HUES64 (cell line): ENCODE data around the gene JAG2.

Experiments used
- H3K27ac ChIP-seq: 2 replicates; pipeline ENCODE4 v1.7.0; 2013; ENCODE audit warnings: low read depth, low read length, inconsistent platforms
- H3K27me3 ChIP-seq: 2 replicates; pipeline ENCODE4 v1.6.1; 2013; ENCODE audit warnings: mild to moderate bottlenecking, low read length; ENCODE audit not compliant: insufficient read depth
- H3K36me3 ChIP-seq: 2 replicates; pipeline ENCODE4 v1.6.1; 2013; ENCODE audit warnings: mild to moderate bottlenecking, low read length; ENCODE audit not compliant: insufficient read depth
- H3K4me1 ChIP-seq: 2 replicates; pipeline ENCODE4 v1.6.1; 2013; ENCODE audit warnings: mild to moderate bottlenecking, low read length, moderate library complexity; ENCODE audit not compliant: insufficient read depth
- H3K4me3 ChIP-seq: 2 replicates; pipeline ENCODE4 v1.5.1; 2013; ENCODE audit warnings: mild to moderate bottlenecking, low read length, moderate library complexity
- H3K9ac ChIP-seq: 2 replicates; pipeline ENCODE4 v1.6.1; 2013; ENCODE audit warnings: mild to moderate bottlenecking, low read depth, low read length
- H3K9me3 ChIP-seq: 2 replicates; pipeline ENCODE4 v1.6.1; 2013; ENCODE audit warnings: low read depth, low read length; ENCODE audit not compliant: insufficient read depth
- WGBS: fragments of 150-250, 120-280 bp; methylation state at CpG from one replicate; pipeline ENCODE4 v1.1.7; 2013; ENCODE audit warnings: missing lambda C conversion rate; 5-methylcytosine and 5-hydroxymethylcytosine counted together

The JAG2 gene

DNA sequence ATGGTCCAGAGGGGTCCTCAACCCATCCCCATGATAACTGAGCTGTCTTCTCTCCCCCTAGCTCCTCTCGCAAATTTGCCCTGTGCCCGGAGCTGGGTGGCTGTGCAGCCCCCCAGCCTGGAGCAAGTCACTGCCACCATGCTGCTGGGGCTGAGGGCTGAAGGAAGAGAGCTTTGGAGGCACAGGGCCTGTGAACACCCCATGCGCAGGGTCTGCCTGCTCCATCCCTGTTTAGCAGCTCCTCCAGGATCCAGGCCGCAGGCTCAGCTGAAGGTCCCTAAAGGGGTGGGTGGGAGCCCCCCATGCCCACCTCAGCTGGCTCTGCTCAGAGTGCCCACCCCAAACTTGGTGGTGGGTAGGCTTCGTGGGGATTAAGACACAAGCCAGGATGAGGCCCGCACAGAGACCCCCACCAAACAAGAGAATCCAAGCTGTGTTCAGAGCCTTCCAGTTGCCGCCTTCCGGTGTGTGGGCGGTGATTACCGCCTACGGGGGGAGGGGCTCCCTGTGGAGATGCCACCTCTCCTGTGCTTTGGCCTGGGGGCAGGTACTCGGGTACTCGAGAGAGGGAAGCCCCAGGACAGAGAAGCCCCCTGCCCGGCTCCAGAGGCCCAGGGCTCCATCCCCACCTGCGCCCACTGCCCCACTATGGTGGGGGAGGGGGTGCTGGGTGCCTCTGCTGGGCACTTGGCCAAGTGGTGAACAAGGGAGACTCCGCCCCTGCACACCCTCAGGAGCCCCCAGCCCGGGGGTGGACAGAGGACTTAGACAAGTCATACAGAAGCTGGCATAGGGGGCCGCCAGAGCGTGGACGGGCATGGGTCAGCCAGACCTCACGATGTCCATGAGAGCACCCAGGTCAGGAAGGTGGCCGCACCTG is 1.4 kb upstream of the JAG2 start:
- Histone ChIP-seq H3K9me3 (no peaks in the 10 kb centered on the region), H3K4me1 (no peaks in the 10 kb centered on the region; the same call in 1 of the 2 replicates), H3K4me3 (no peak overlapping the region), H3K36me3 (no peaks in the 10 kb centered on the region), H3K9ac (no peak overlapping the region), H3K27me3 (peaks cover 27% of the 10 kb centered on the region), H3K27ac (no peak overlapping the region)
- WGBS: 74% methylated on average over 22 of the region's 22 CpGs

DNA sequence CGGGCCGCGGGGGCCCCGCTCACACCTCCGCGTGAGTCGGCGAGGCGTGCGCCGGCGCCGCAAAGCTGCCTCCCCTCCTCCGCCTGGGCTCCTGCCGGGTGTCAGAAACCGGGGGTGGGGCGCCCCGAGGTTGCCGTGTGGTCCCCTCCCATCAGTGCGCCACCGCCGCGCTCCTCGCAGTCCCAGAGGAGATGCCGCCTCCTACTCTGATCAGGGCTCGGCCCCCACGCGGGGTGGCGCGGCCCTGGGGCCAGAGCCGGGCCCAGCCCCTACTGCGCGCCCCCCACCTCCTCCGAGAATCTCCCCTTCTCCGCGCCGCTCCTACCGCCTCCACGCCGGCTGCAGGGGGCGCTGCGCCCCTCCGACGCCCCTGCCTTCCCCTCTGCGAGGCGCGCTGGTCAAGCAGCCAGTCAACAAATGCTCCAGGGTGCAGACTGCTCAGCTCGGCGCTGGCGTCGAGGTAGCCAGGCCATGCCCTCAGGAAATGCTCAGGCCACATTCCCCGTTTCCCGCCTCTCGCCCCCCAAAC is 467 bp upstream of the JAG2 start:
- Histone ChIP-seq H3K36me3 (no peaks in the 10 kb centered on the region), H3K9me3 (no peaks in the 10 kb centered on the region), H3K27ac (no peak overlapping the region), H3K27me3 (peaks cover 27% of the 10 kb centered on the region), H3K4me3 (peak overlapping the region; percentile 49), H3K9ac (no peak overlapping the region), H3K4me1 (no peaks in the 10 kb centered on the region; the same call in 1 of the 2 replicates)
- 9% methylated on average over 54 of the region's 54 CpGs for WGBS

DNA sequence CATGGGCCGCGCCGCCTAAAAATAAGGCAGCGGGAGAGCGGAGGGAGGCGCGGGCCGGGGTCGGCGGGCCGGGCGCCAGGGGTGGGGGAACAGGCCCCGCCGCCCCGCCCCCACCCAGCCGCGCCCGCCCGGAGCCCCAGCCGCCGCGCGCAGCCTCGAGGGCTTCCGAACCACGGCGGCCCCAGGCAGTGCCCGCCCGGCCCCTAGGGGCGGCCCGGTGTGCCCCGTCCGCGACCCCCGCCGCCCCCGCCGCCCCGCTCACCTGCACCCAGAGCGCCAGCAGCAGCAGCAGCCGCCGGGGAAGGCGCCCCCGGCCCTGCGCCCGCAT is 519 bp downstream of the JAG2 start:
- WGBS: under 1% methylated on average over 46 of the region's 46 CpGs
- no peaks in the 10 kb centered on the region for H3K9me3 ChIP-seq
- H3K9ac ChIP-seq: no peak overlapping the region
- H3K27me3 ChIP-seq: peaks cover 27% of the 10 kb centered on the region
- no peak overlapping the region for H3K27ac ChIP-seq
- no peaks in the 10 kb centered on the region for H3K36me3 ChIP-seq
- peak overlapping the region; percentile 51 for H3K4me3 ChIP-seq
- no peaks in the 10 kb centered on the region; the same call in 1 of the 2 replicates for H3K4me1 ChIP-seq

DNA sequence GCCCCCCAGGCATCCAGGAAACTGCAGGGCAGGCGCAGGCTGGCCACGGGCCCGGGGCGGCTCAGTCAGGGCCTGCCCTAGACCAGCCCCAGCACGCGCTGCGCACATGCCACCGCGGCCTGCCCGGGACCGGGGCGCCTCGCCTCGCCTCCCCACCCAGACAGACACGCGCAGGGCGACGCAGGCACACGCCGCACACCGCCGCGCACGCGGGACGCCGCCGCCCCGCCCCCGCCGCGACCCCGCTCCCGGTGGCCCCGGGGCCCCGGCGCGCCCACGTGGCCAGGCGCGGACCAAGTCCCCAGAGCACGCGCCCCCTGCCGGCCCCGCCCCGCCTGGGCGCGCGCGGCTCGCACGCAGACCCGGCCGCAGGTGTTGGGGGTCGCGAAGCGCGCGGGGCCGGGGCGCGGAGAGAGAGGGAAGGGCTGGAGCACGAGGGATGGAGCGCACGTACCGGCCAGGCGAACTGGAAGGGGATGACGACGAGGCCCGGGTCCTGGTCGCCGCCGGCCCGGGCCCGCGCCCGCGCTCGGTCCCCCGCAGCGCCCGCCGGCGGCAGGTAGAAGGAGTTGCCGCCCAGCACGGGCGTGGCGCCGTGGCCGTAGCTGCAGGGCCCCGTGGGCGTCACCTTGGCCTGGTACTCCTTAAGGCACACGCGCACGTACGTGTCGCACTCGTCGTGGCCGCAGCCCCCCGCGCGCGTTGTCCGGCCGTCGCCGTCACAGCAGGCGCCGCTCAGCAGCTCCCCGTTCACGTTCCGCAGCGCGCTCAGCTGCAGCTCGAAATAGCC is 1.1 kb downstream of the JAG2 start:
- H3K4me1 ChIP-seq: no peaks in the 10 kb centered on the region; the same call in 1 of the 2 replicates
- H3K27ac ChIP-seq: no peak overlapping the region
- peak overlapping the region; percentile 51 for H3K4me3 ChIP-seq
- 0 out of 2 replicates have a peak overlapping the region, but pooled peaks have one; percentile 26 for H3K9ac ChIP-seq
- 7% methylated on average over 116 of the region's 116 CpGs for WGBS
- H3K9me3 ChIP-seq: no peaks in the 10 kb centered on the region
- no peaks in the 10 kb centered on the region for H3K36me3 ChIP-seq
- peaks cover 27% of the 10 kb centered on the region for H3K27me3 ChIP-seq

DNA sequence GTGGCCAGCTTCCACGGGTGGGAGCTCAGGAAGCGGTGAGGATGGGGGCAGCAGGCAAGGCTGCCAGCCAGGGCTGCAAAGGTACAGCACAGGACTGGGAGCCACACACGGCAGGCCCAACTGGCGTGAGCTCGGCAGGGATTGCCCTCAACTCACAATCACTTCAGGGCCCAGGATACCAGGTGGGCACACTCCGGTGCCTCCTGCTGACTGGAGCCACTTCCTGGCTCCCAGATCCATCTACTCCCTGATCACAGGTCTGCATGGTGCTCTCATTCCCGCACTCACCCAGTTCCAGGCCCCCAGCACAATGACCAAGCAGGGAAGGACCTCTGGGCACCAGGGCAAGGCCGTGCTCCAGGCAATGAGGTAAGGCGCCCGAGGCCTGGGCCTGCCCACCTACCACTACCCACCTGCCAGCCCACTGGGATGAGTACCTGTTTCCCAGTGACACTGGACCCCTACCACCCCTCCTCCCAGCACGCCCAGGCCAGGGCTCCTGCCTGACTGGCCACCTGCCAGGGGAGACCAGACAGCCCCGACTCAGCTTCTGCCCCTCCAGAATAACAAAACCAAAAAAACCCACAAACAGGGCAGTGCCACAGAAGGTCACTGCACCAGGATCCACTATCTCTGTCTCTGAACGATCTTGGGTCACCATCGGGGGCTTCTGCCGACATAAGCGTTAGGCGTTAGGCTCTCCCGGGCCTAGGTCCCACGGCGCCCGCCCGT is 1.8 kb downstream of the JAG2 start:
- Histone ChIP-seq H3K27me3 (peaks cover 27% of the 10 kb centered on the region), H3K9ac (no peak overlapping the region), H3K9me3 (no peaks in the 10 kb centered on the region), H3K4me3 (no peak overlapping the region), H3K36me3 (no peaks in the 10 kb centered on the region), H3K4me1 (no peaks in the 10 kb centered on the region; the same call in 1 of the 2 replicates), H3K27ac (no peak overlapping the region)
- WGBS: 85% methylated on average over 22 of the region's 22 CpGs

DNA sequence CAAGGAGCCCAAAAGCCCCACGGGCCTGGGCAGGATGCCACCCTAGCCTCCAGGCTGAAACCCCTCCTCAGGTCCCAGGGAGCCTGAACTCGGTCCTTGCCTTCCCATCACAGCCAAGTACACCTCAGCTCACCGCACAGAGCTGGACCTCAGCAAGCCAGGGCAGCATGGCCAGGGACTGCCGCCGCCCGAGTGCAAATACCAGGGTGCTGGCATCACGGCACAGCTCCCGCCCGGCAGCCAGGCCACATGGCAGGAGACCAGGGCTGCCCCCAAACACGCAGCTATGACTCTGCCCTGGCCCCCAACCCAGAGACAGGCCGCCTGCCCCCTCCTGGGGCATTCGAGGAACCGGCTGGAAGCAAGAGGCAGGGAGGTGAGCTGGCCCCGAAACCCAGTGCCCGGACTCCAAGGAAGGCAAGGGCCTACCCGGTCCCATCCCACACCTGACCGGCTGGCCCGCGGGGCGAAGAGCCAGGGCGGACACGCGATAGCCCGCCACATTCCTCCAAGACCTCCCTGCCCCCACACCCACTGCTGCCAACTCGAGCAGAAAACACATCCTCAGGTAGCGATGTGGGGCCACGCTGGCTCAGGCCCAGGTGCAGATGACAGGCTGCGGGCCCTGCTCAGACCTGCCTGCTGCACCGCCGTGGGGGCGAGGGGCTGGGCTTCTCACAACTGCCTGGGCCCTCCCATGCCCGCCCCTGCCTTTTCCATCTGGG is 2.7 kb downstream of the JAG2 start:
- H3K4me3 ChIP-seq: no peak overlapping the region
- H3K36me3 ChIP-seq: no peaks in the 10 kb centered on the region
- H3K9ac ChIP-seq: no peak overlapping the region
- peaks cover 27% of the 10 kb centered on the region for H3K27me3 ChIP-seq
- no peaks in the 10 kb centered on the region; the same call in 1 of the 2 replicates for H3K4me1 ChIP-seq
- WGBS: 93% methylated on average over 32 of the region's 32 CpGs
- H3K9me3 ChIP-seq: no peaks in the 10 kb centered on the region
- H3K27ac ChIP-seq: no peak overlapping the region

DNA sequence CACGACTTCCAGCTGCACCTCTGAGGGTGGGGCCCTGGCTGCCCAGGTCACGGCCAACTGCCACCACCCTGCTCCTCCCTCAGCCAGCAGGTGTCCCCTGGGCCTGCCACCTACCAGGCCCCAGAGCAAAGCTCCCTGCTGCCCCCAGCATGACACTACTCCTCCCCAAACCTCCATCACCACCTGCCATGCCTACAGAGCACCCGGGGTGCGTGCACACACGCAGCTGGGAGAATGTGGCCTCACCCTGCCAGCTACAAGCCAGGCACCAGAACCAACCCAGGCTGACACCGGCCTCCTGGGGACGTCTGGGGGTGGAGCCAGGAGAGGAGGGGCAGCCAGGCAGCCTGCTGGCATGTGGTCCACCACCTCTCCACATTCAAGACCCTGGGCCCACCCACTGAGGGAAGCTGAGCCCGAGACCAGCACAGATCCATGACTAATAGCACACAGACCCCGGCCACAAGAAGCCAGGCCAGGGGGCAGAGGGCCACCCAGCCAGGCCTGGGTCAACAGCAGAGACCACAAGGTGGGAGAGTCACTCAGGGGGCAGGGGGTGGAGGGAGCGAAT is 3.4 kb downstream of the JAG2 start:
- Histone ChIP-seq H3K9me3 (no peaks in the 10 kb centered on the region), H3K4me1 (no peaks in the 10 kb centered on the region; the same call in 1 of the 2 replicates), H3K27me3 (peaks cover 27% of the 10 kb centered on the region), H3K4me3 (no peak overlapping the region), H3K27ac (no peak overlapping the region), H3K9ac (no peak overlapping the region), H3K36me3 (no peaks in the 10 kb centered on the region)
- WGBS: 73% methylated on average over 9 of the region's 10 CpGs

DNA sequence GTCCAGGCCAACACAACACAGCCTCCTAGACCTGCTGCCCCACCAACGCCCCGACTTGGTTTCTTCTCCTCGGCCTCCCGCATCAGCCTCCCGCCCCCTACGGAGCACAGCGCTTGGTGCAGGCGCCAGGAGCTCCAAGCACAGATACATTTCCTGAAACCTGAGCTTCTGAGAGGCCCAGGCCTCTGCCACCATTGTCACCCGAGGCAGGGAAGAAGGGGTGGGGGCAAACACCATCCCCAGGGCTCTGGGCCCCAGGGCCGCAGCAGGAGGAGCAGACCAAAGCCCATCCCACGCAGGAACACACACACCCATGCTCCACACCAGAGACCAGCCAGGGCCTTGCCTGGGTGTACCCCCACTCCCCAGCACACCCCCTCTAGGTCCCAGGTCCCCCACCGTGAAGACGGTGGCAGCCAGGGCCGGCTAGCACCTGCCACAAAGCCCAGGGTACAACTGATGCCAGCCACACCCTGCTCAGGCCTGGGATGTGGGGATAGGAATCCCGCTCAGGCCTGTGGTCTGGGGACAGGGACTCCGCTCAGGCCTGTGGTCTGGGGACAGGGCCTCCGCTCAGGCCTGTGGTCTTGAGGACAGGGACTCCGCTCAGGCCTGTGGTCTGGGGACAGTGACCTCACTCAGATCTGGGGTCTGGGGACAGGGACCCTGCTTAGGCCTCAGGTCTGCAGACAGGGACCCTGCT is 5.4 kb downstream of the JAG2 start:
- Histone ChIP-seq H3K27ac (no peak overlapping the region), H3K9me3 (no peaks in the 10 kb centered on the region), H3K4me1 (no peaks in the 10 kb centered on the region), H3K27me3 (peaks cover 18% of the 10 kb centered on the region), H3K4me3 (no peak overlapping the region), H3K9ac (no peak overlapping the region), H3K36me3 (no peaks in the 10 kb centered on the region)
- 85% methylated on average over 18 of the region's 18 CpGs for WGBS

DNA sequence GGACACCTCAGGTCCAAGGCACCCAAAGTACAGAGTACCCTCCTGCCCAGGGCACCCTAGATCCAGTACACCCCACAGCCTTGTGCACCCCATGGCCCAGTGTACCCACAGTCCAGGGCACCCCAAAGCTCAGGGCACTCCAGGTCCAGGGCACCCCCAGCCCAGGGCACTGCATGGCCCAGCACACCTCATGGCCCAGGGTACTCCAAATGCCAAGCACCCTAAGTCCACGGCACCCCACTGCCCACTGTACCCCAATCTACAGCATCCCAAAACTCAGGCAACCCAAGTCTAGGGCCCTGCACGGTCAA is 6.0 kb downstream of the JAG2 start:
- no peaks in the 10 kb centered on the region for H3K36me3 ChIP-seq
- WGBS: 88% methylated on average over 2 of the region's 2 CpGs
- peaks cover 14% of the 10 kb centered on the region for H3K27me3 ChIP-seq
- H3K9ac ChIP-seq: no peak overlapping the region
- H3K4me1 ChIP-seq: no peaks in the 10 kb centered on the region
- no peak overlapping the region for H3K27ac ChIP-seq
- H3K4me3 ChIP-seq: no peak overlapping the region
- H3K9me3 ChIP-seq: no peaks in the 10 kb centered on the region
